Body of pancreas (tissue), 4 donors: ENCODE results near the gene HDC. TPM values are rescaled to one million over a fixed set of nuclear protein-coding genes. Genes with fewer than 3 reads are reported as not detected.

Experiments used
- ATAC-seq: fragments of 150-250 bp; one replicate; pipeline ENCODE4 v1.9.1; 2016
- DNase-seq, 4 donors: peaks; one replicate each; pipeline ENCODE4 v3.0.0-alpha.2; 2019
- H3K27ac ChIP-seq, 4 donors: fragments of 200-600 bp; sonication (generic); 1 replicate in 3 of 4; 2 replicates in 1 of 4; pipeline versions ENCODE4 v1.5.1 to v1.6.1; 2016 to 2019; ENCODE audit warnings: mild to moderate bottlenecking in 1 of 4, mixed read lengths in 1 of 4, moderate library complexity in 1 of 4
- H3K27me3 ChIP-seq, 2 donors: fragments of 200-600 bp; sonication (generic); one replicate each; pipeline ENCODE4 v1.6.0; 2016; ENCODE audit warnings: mild to moderate bottlenecking in 1 of 2
- H3K36me3 ChIP-seq, 2 donors: fragments of 200-600 bp; sonication (generic); replicated peaks in 1 of 2; 2 replicates each; pipeline ENCODE4 v1.5.1; 2016; ENCODE audit warnings: low read depth in 2 of 2; ENCODE audit not compliant: insufficient read depth in 1 of 2
- H3K4me1 ChIP-seq: fragments of 200-600 bp; sonication (generic); one replicate; pipeline ENCODE4 v1.6.0; 2016
- H3K4me3 ChIP-seq, 2 donors: fragments of 200-600 bp; sonication (generic); 1 replicate in 1 of 2; 2 replicates in 1 of 2; pipeline ENCODE4 v1.5.1; 2016 to 2019
- H3K9me3 ChIP-seq, 3 donors: fragments of 200-600 bp; sonication (generic); 1 replicate in 2 of 3; 2 replicates in 1 of 3; pipeline ENCODE4 v1.5.1; 2016
- POLR2A ChIP-seq, 3 donors: fragments of 450-650 bp; IDR thresholded peaks; one replicate each; pipeline ENCODE4 v1.6.1; 2016; ENCODE audit warnings: antibody characterized with exemption in 3 of 3, mild to moderate bottlenecking in 2 of 3
- WGBS, 2 donors: methylation state at CpG; one replicate each; pipeline ENCODE4 v1.1.5; 2017; 5-methylcytosine and 5-hydroxymethylcytosine counted together
- intact Hi-C: fragments of 100-400 bp; cut with DNase I; formaldehyde crosslinking; loops from one replicate; pipeline ENCODE4 v1.15.1; 2023
- total RNA-seq, 2 donors: library from RNA; depleted of rRNA; stranded (reverse); fragments of >200 nt; gene quantifications; one replicate each; pipeline ENCODE4 v1.1.0, GENCODE V29; 2016
- TF ChIP-seq, protein P1 (sequence below), 7 experiments: fragments of 450-650 bp in 4 of 7; fragments of 200-600 bp in 3 of 7; sonication (generic) in 3 of 7; IDR thresholded peaks; one replicate each; pipeline ENCODE4 v1.5.1; 2016 to 2019; ENCODE audit warnings: antibody characterized with exemption in 7 of 7

Gene HDC, protein sequence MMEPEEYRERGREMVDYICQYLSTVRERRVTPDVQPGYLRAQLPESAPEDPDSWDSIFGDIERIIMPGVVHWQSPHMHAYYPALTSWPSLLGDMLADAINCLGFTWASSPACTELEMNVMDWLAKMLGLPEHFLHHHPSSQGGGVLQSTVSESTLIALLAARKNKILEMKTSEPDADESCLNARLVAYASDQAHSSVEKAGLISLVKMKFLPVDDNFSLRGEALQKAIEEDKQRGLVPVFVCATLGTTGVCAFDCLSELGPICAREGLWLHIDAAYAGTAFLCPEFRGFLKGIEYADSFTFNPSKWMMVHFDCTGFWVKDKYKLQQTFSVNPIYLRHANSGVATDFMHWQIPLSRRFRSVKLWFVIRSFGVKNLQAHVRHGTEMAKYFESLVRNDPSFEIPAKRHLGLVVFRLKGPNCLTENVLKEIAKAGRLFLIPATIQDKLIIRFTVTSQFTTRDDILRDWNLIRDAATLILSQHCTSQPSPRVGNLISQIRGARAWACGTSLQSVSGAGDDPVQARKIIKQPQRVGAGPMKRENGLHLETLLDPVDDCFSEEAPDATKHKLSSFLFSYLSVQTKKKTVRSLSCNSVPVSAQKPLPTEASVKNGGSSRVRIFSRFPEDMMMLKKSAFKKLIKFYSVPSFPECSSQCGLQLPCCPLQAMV
- total RNA-seq = not detected

DNA sequence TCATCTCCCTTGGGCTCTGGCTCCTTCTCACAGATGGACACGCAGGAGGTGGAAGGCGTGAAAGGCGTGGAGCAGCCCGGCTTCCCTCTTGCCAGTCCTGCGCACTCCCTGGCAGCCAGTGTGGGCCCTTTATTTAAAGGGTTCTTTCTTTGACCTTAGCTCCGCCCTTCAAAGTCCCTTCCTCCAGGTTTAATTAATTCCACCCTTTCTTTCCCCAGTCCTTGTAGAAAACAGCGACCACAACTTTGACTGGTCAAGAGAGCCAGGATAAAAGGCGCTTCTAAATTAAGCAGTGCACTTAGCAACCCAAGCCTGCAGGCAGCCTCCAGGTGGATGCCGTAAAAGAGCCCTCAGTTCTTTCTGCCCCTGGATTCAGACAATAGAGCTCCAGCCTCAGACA, at the start of gene HDC:
HDC (minus strand) TSS at position 107 of the 400 bp plus-strand sequence; CDS start at position 4, 103 bp downstream.
- no peak for ATAC-seq
- Histone ChIP-seq H3K27me3 (no peaks in the 10 kb centered on the region), H3K4me3 (no peak within 1 kb of the TSS), H3K36me3 (no peaks in the 10 kb centered on the region), H3K4me1 (no peaks in the 10 kb centered on the region), H3K9me3 (no peaks in the 10 kb centered on the region), H3K27ac (no peak within 1 kb of the TSS)
- TF ChIP-seq, protein P1, sequence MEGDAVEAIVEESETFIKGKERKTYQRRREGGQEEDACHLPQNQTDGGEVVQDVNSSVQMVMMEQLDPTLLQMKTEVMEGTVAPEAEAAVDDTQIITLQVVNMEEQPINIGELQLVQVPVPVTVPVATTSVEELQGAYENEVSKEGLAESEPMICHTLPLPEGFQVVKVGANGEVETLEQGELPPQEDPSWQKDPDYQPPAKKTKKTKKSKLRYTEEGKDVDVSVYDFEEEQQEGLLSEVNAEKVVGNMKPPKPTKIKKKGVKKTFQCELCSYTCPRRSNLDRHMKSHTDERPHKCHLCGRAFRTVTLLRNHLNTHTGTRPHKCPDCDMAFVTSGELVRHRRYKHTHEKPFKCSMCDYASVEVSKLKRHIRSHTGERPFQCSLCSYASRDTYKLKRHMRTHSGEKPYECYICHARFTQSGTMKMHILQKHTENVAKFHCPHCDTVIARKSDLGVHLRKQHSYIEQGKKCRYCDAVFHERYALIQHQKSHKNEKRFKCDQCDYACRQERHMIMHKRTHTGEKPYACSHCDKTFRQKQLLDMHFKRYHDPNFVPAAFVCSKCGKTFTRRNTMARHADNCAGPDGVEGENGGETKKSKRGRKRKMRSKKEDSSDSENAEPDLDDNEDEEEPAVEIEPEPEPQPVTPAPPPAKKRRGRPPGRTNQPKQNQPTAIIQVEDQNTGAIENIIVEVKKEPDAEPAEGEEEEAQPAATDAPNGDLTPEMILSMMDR (IDR thresholded peaks at IDR 0.05) = no peak
- TF ChIP-seq POLR2A (IDR thresholded peaks at IDR 0.05) = no peak
- WGBS, 2 donors = 52 to 60% methylated on average over 9 of the region's 9 CpGs
- intact Hi-C loops = no loop called here
- no peak for DNase-seq

DNA sequence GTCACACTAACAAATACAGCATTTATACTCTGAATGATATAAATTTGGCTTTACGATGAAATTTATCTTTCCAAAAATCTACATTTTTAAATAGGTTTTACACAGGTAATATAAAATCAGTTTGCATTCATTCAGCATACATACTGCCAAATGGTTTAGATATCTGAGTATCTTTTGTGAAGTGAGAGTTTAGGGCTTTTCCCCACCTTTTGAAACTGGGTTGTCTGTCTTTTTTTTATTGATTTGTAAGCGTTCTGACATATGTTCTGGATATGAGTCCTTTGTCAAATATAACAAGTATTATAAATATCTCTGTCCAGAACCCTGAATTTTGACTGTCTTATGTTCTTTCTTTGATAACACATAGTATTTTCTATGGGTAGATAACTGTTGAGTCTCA, 47.1 kb upstream of the HDC start:
- DNase-seq (no peak), ATAC-seq (no peak)
- H3K27me3 ChIP-seq = no peaks in the 10 kb centered on the region
- no peak for TF ChIP-seq POLR2A (IDR thresholded peaks at IDR 0.05)
- TF ChIP-seq, protein P1 (IDR thresholded peaks at IDR 0.05) = no peak
- intact Hi-C loops = no loop called here
- 77 to 80% methylated on average over 2 of the region's 2 CpGs for WGBS, 2 donors
- no peaks in the 10 kb centered on the region for H3K9me3 ChIP-seq
- no peaks in the 10 kb centered on the region for H3K36me3 ChIP-seq
- H3K27ac ChIP-seq = no peak overlapping the region
- no peak overlapping the region for H3K4me3 ChIP-seq
- no peaks in the 10 kb centered on the region for H3K4me1 ChIP-seq

DNA sequence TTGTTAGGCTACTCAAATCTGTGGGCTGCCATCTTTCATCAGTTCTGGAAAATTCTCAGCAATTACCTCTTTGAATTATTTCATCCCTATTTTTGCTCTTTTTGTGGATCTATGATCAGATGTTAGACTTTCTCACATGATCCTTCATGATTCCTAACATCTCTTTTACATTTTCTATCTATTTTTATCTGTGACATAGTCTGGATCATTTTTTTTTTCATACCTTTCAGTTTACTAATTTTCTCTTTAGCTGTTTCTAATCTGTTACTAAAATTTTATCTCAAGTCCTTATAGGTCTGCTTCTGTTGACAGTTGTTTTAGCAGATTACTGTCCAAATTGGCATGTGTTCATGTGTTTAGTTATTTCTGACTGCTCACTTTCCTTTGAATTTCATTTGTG, 42.3 kb upstream of the HDC start:
- DNase-seq (no peak), ATAC-seq (no peak)
- Histone ChIP-seq H3K9me3 (no peaks in the 10 kb centered on the region), H3K4me3 (no peak overlapping the region), H3K4me1 (no peaks in the 10 kb centered on the region), H3K36me3 (no peaks in the 10 kb centered on the region), H3K27ac (no peak overlapping the region), H3K27me3 (no peaks in the 10 kb centered on the region)
- intact Hi-C loops = no loop called here
- TF ChIP-seq, protein P1 (IDR thresholded peaks at IDR 0.05) = no peak
- TF ChIP-seq POLR2A (IDR thresholded peaks at IDR 0.05) = no peak

DNA sequence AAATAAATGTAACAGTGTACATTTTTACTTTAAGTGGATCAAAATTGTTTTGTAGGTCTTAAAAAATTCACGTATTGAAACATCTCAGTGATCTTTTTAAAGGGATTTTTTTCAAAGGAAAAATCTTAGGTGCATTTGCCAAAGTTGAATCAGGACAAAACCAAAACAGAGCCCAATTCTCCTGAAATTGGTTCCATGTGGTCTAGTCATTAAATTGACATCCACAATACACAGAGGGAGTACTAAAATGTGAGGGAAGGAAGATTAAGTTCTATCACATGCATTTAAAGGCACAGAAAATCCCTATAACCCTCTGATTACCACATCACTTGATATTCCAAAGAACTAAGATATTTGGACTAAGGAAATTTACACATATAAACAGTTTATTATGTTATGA, 39.3 kb upstream of the HDC start:
- intact Hi-C loops = no loop called here
- TF ChIP-seq, protein P1 (IDR thresholded peaks at IDR 0.05) = no peak
- TF ChIP-seq POLR2A (IDR thresholded peaks at IDR 0.05) = no peak
- no peaks in the 10 kb centered on the region for H3K9me3 ChIP-seq
- no peaks in the 10 kb centered on the region for H3K4me1 ChIP-seq
- DNase-seq (no peak), ATAC-seq (no peak)
- no peak overlapping the region for H3K27ac ChIP-seq
- no peaks in the 10 kb centered on the region for H3K27me3 ChIP-seq
- H3K4me3 ChIP-seq = no peak overlapping the region
- 85 to 89% methylated on average over 1 of the region's 1 CpG for WGBS, 2 donors
- peaks cover 4 to 6% of the 10 kb centered on the region in 2 donors for H3K36me3 ChIP-seq
